ENCODE data around the gene CNIH3.

DNA sequence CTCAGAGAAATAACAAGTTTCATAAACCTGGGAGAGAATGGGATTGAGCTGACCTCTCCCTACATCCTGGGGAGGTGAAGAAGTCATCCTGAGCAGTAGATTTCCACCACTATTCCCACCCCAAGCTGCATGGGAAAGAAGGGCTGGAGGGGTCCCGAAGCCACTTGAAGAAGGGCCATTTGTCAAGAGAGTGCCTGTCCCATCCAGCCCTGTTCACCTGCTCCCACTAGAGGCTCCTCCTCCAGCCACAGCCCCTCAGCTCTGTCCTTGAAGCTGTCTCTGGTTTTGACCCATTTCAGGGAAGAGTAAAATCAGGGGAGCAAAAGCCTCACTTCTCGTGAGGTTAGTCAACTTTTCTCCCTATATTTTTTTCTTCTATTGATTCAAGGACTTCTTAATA, 157.5 kb downstream of the CNIH3 start:
- TF ChIP-seq POLR2AphosphoS5 (IDR thresholded peaks at IDR 0.05; ENCODE audit: insufficient read depth, low read depth, low read length) (no peak), CTCF (IDR thresholded peaks at IDR 0.05; ENCODE audit: extremely low read depth in 1 of 2, insufficient read depth in 1 of 2, low read depth in 1 of 2, low read length in 2 of 2) (no peak), POLR2A (IDR thresholded peaks at IDR 0.05; ENCODE audit: low read depth, low read length) (no peak), EZH2 (IDR thresholded peaks at IDR 0.05; ENCODE audit: borderline replicate concordance, low read depth, low read length, severe bottlenecking) (no peak), GATA2 (IDR thresholded peaks at IDR 0.05; ENCODE audit: insufficient read depth, insufficient read length, low read depth, low read length) (no peak), JUN (IDR thresholded peaks at IDR 0.05; ENCODE audit: borderline replicate concordance, insufficient read depth, insufficient read length, low read depth) (no peak), FOS (IDR thresholded peaks at IDR 0.05; ENCODE audit: borderline replicate concordance, insufficient read depth, low read length) (no peak)
- TF ChIP-seq, protein P1, sequence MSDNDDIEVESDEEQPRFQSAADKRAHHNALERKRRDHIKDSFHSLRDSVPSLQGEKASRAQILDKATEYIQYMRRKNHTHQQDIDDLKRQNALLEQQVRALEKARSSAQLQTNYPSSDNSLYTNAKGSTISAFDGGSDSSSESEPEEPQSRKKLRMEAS (IDR thresholded peaks at IDR 0.05; ENCODE audit: insufficient read depth, insufficient read length), result no peak

All from endothelial cell of umbilical vein (primary cell).